NCI-H446 (cell line): ENCODE results near the gene RER1.

Source experiments
- DNase-seq, 2 experiments: peaks; one replicate each; lab custom pipeline; 2025; lab: John Stamatoyannopoulos, UW

The RER1 gene

DNA sequence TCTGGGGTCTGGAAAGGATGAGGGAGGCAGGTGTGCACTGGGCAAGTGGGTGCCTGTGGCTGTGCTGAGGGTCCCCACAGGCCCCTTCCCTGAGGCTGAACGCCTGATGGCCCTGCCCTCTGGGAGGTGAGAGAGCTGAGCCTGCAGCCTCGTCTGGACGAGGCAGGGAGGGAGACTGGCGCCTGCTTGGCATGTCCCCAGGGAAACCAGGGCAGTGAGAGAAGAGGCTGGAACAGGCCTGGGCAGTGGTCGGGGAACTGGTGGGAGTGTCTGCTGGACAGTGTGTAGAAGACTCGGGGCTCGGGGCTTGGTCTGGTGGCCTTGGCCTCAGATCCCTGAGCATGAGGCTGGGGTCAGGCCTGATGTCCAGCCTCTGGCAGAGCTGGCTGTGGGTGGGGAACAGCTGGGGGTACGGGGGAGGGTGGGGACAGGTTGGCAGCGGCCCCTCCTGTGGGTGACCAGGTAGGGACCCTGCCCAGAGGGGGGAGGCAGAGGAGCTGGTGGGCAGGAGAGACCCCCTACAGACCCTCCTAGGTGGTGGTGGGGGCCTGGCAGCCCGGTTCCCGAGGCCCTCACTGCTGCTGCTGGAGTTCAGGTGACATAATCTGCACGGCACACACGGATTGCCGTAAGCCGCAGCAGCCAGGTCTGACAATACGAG, 53.7 kb downstream of the RER1 start:
- no peak for DNase-seq

DNA sequence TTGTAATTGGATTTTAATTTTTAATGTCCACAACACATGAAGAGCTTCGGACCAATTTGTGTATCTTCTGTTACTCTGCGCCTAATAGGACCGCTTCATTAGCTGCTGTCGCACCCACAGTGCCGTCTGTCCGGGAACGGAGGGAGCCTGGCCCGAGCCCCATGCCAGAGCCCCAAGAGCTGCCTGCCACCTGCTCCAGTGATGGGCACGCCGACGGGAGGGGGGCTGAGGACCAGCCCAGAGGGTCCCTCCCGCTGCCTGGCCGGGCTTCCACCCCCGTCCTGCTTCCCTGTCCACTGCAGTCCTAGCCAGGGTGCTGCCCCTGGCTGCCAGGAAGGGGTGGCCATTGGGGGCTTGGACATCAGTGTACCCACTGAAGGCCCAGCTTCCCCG, 54.2 kb downstream of the RER1 start:
- DNase-seq = no peak

DNA sequence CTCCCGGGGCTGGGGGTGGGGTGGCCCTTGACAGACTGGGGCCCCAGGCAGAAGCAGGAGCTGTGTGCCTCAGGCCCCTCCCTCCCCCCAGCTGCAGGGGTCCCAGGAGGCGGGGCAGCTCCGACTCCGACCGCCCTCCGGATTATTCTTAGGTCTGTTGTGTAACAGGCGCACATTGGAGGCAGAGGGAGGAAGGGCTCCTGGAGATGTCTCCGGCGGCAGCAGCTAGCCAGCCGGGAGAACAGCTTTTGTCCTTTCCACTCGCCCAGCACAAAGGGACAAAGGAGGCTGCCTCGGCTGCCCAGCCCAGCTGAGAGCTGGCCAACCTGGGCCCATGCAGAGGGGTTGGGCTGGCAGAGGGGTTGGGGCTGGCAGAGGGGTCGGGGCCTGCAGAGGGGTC, 54.8 kb downstream of the RER1 start:
- no peak for DNase-seq

DNA sequence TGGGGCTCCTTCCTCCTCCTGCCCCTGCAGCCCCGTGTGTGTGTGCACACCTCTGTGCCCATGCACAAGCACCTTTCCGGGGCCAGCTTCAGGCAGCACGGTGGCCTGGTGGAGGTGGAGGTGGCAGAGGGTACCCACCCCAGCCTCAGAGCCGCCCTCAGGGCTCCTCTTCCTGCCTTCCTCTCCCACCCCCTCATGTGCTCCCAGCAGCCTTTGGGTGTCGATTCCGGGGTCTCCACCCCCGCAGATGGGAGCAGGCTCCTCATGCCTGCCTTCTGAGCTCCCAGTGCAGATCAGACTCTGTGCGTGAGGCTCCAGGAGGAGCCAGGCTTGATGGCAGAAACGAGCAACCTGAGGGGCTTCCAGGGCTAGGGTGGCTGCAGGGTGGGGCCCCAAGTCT, 55.2 kb downstream of the RER1 start:
- no peak for DNase-seq

DNA sequence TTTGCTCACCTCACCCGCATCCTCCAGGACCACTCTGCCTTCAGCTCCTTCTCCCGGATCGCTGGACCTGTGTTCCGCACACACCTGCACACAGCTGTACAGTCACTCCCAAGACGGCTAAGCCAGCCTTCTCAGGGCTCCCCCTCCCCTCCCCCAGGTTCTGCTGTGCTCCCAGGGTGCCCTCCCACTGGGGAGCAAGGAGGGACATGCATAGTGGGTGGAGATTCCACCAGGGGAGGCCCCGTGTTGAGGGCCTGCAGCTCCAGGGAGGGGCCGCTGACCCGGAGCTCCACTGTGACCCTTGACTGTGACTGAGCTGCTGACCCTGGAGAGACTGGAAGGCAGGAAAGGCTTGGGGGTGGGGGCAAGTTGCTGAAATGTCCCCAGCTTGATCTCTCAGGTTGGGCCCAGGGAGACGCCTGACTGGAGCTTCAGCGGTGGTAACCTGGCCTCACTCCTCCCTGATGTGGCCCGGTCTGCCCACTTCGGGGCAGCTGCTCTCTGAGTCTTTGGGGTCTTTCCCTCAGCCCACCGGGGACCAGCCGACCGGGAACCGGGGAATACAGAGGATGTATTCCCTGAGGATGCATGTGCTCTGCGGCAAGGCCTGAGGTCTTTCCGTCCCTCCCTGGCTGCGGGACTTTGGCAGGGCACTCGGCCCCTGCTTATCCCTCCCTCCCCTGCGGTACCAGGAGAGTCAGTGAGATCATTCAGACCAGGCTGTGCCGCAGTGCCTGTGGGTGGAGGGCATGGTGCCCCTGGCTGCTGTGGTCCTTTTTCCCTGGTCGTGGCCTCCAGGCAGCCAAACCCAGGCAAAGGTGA, 55.8 kb downstream of the RER1 start:
- DNase-seq = no peak

DNA sequence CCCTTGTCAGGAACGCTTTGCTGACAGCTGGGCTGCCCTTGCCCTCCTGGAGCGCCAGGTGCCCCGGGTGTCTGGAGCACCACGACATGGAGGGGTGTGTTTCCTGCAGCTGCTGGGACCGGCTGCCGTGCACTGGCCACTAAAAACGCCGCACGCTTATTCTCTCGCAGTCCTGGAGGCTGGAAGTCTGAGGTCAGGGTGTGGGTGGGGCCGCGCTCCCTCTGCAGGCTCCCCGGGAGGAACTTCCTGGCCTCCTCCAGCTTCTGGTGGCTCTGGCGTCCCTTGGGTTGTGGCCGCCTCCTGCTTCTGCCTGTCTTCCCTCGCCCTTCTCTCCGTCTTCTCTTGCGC, 56.4 kb downstream of the RER1 start:
- no peak for DNase-seq

DNA sequence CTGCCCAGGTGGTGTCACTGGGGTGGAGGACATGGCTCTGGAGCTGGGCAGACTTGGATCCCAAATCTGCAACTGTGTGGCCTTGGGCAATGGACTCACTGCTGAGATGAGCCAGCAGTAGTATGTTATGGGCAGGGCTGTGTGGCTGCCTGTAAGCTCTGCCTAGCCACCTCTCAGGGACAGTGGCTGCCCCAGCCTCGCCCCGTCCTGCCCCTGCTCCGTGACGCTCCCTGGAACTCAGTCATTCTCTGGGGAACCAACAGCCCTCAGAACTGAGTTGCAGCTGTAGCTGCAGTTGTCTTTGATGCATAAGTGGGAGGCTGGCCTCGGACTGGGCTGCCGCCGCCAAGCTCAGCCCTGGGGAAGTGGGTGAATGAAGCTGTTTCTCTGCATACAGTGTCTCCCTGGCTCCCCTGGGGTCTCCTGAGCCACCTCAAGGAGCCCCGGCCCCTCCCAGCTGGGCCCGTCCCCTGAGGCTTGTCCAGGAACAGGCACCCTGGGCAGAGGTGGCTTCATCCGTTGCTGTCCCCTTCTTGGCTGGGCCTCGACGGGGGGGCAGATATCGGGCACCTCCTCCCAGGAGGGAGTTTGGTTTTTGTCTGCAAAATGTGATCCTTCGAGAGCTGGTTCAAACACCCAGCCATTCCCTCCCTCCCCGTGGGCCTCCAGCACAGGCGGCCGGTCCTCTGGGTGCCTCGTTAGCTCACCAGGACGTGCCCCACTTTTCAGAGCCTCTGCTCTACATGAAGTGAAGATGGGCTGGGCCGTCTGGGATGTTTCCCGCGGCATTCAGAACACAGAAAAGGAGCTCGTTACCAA, 58.2 kb downstream of the RER1 start:
- no peak for DNase-seq

DNA sequence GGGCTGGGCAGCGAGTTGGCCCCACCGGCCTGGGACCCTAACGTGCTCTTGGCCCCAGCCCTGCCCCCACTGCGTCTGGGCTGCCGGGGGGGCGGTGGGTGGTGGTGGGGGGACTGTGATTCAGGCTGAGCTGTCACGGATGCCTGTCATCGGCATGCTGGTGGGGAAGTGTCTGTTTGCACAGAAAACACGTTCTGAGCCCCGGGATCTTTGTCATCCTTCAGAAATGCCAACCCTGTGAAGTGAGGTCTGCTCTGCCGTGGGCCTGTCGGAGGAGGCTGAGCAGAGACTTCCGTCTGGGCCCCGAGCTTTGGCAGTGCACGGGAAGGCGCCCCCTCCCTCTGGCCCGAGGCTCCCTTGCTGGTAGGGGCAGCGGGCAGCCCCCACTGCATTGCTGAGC, 60.1 kb downstream of the RER1 start:
- no peak for DNase-seq

DNA sequence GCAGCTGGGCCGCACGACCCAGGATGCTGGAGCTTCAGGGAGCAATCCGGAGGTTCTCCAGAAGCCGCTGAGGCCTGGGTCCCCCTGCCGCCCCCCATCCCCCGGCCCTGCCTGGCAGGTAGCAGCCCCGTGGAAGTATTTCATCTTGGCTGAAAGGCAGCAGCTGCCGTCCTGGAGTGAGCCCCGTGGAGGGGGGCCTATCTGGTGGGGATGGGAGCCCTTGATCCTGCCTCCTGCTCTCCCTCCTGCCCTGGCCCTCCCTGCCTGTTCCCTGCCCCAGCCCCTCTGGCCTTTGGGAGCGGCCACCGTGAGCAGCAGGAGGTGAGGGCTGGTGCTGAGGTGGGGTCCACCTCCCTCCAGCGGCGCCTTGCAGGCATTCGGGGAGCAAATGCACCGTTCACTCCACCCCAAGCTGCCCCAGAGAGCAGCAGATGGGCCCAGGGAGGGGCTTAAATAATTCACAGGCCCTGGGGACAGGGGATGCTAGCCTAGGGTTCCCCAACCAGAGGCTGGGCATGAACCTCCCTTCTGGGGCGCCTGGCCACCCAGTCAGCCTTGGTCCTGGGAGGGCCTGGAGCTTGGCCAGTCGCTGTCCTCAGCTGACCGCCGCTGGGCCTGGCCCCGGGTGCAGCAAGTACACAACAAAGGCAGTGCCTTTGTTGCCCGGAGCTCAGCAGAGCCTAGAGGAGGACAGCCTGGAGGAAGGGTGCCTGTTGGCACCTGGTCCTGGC, 60.7 kb downstream of the RER1 start:
- DNase-seq = no peak

DNA sequence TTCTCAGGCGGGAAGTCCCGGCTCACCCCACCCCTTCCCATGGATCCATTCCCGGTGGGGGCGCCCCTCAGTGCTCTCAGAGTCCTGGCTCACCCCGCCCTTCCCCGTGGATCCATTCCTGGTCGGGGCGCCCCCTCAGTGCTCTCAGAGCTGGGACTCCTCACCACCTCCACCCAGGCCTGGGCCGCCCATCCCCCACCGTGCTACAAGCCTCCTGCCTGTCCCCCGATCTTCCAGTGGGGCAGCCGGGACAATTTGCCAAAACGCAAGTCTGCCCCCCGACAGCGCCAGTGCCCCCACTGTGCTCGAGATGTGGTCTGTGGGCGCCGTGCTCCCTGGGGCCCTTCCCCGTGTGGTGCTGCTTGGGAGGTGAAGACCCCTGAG, 61.3 kb downstream of the RER1 start:
- DNase-seq = no peak

DNA sequence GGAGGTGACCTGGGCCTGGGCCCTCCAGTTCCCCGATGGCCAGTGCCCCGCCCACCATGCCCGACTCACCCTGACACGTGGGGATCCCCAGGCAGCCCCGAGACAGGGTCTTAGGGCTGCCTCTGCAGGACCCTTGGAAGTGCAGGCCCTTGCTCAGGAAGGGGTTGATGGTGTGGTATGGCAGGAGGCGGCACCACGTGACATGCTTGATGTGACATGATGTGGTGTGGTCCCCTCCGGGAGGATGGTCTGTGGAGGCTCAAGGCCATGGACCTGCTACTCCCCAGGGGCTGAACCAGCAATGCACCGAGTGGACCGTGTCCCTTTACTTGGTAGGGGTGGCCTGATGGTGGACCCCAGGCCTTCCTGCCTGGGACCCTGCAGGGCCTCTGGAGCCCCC, 62.6 kb downstream of the RER1 start:
- DNase-seq = no peak
